ENCODE measurements around the gene DGKQ.

DGKQ gene

DNA sequence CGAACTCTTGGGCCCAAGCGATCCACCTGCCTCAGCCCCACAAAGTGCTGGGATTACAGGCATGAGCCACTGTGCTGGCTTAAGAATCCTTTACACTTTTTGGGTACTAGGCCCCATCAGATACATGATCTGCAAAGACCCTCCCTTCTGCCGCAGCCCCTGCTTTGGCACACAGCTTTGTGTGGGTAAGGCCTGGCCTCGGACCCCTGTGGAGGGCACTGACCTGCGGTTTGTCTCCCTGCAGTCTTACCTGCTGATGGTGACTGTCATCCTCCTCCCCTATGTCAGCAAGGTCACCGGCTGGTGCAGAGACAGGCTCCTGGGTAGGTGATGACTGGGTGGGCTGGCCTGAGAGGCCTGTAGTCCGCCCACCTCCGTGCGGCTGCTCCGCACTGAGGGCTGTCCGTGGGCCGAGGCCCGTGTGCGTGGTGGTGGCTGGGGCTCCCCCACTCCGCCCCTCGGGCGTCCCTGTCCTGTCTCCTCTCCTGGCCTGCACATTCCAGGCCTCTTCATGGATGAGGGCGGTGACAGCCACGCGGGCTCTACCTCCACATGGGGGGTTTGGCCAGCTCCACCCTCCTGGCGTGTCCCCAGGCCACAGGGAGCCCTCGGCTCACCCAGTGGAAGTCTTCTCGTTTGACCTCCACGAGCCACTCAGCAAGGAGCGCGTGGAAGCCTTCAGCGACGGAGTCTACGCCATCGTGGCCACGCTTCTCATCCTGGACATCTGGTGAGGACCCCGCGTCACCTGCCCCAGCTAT is 18.0 kb downstream of the DGKQ start:
- TF ChIP-seq, protein P1, sequence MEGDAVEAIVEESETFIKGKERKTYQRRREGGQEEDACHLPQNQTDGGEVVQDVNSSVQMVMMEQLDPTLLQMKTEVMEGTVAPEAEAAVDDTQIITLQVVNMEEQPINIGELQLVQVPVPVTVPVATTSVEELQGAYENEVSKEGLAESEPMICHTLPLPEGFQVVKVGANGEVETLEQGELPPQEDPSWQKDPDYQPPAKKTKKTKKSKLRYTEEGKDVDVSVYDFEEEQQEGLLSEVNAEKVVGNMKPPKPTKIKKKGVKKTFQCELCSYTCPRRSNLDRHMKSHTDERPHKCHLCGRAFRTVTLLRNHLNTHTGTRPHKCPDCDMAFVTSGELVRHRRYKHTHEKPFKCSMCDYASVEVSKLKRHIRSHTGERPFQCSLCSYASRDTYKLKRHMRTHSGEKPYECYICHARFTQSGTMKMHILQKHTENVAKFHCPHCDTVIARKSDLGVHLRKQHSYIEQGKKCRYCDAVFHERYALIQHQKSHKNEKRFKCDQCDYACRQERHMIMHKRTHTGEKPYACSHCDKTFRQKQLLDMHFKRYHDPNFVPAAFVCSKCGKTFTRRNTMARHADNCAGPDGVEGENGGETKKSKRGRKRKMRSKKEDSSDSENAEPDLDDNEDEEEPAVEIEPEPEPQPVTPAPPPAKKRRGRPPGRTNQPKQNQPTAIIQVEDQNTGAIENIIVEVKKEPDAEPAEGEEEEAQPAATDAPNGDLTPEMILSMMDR (conservative IDR thresholded peaks at IDR 0.05; ENCODE audit: low read depth, low read length) = no peak
- H3K4me3 ChIP-seq (ENCODE audit: low read depth, low read length) = no peak overlapping the region
- no peak for DNase-seq (ENCODE audit: low read depth)

DNA sequence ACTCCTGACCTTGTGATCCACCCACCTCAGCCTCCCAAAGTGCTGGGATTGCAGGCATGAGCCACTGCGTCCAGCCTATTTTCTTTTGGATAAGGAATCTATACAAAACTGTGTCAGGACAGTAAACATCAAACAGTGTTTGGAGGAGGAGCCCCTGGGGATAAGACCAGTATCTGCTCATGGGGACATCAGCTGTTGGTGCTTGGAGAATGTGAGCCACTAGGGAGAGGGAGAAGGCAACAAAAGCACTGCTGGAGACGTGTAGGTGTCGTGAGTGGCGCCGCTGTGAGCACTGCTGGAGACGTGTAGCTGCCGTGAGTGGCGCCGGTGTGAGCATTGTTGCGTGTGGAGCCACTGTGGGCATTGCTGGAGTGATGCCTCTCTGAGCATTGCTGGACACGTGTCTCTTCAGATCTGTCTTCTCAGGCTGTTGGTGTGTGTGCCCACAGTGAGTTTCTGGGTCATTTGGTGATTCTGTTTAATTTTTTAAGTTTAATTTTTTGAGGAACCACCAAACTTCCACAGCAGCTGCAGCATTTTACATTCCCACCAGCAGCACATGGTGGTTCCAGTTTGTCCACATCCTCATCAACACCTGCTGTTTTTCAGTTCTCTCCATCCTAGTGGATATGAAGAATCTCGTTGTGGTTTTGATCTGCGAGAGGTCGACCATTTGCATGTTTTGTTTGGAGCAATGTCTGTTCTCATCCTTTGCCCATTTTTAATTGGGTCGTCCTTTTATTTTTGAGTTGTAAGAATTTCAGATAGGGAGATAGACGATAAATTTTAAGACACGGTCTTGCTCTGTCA is 19.0 kb downstream of the DGKQ start:
- no peak for DNase-seq (ENCODE audit: low read depth)
- no peak overlapping the region for H3K4me3 ChIP-seq (ENCODE audit: low read depth, low read length)
- TF ChIP-seq, protein P1 (conservative IDR thresholded peaks at IDR 0.05; ENCODE audit: low read depth, low read length) = no peak

DNA sequence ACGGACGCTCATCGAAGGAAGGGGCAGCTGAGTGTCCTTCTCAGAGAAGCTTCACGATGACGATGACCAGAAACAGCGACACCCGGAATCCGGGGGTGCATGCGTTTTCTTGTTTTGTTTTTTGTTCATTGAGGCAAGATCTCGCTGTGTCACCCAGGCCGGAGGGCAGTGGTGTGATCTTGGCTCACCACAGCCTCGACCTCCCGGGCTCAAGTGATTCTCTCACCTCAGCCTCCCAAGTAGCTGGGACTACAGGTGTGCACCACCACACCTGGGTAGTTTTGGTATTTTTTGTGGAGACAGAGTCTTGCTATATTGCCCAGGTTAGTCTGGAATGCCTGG is 19.8 kb downstream of the DGKQ start:
- TF ChIP-seq, protein P1 (conservative IDR thresholded peaks at IDR 0.05; ENCODE audit: low read depth, low read length) = no peak
- H3K4me3 ChIP-seq (ENCODE audit: low read depth, low read length) = no peak overlapping the region
- no peak for DNase-seq (ENCODE audit: low read depth)

DNA sequence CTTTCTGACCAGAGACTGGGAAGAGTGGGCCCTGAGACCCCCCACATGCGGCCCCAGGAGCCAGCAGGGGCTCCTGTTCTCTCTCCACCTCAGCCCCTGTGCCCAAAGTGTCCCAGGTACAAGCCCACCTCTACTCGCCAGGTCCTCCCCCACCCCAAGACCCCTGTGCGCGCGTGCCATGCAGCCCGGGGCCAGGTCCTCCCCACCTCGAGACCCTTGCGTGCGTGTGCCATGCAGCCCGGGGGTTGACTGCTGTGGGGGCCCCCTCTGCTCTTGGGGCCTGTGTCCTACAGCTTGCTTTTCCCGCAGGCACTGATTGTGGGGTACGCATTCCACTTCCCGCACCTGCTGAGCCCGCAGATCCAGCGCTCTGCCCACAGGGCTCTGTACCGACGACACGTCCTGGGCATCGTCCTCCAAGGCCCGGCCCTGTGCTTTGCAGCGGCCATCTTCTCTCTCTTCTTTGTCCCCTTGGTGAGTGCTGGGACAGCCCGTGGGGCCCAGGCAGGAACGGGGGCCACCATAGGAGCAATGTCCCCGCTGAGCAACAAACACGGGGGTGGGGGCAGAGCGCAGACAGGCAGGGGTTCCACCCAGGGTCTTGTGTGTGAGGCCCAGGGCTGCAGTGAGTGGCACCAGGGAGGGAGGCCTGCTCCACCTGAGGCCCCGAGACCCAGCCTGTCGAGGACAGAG is 20.3 kb downstream of the DGKQ start:
- no peak overlapping the region for H3K4me3 ChIP-seq (ENCODE audit: low read depth, low read length)
- no peak for DNase-seq (ENCODE audit: low read depth)
- TF ChIP-seq, protein P1 (conservative IDR thresholded peaks at IDR 0.05; ENCODE audit: low read depth, low read length) = no peak

DNA sequence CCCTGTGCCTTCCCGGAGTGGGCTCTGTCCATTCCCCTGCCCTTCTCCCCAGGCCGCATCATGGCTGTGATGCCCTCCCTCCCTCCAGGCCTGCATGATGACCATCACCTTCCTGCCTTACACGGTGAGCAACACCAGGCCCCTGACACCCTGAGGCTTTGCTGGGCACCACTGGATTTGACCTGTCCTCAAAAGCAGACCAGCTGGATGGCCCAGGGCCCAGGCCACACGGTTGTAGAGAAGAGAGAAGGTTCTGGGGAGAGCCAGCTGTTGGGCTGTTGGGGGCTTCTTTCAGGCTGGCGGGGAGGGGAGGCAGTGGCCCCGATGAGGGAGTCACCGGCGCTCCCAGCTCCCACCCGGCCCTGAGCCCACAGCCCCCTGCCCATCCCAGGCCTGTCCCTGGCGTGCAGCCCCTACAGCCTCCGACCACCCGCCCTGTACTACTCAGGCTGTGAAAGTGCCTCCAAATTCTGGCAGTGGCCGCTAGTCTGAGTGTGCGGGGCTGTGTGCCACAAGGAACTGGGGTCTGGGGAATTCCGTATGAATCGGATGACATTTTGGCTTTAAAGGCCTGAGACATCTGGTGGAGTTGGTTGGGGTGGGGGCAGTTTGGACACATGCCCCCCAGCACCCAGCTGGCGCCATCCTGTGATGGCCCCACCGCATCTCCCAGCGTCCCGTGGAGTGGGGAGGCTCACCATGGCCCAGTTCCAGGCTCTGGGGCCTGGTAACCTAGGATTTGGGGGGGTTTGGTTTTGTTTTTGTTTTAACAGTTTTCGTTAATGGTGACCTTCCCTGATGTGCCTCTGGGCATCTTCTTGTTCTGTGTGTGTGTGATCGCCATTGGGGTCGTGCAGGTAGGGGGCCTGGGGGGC is 21.5 kb downstream of the DGKQ start:
- TF ChIP-seq, protein P1 (conservative IDR thresholded peaks at IDR 0.05; ENCODE audit: low read depth, low read length) = no peak
- DNase-seq (ENCODE audit: low read depth) = no peak
- H3K4me3 ChIP-seq (ENCODE audit: low read depth, low read length) = no peak overlapping the region

DNA sequence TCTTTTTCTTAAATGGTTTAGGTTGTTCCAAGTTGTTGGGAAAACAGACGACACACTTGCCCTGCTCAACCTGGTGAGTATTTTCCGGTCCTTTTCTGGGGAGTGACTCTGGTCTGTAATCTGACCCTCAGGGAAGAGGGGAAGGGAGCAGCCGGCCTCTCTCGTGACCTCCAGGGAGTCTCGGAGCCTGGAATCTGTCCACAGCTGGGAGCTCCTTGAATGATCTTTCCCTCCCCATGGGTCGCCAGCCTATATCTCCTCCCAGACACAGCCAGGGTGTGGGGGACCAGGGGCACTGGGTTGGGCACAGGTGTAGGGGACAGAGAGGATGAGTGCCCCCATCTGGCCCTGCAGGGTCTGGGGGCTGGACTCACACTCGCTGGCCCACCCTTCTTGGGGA is 22.2 kb downstream of the DGKQ start:
- TF ChIP-seq, protein P1 (conservative IDR thresholded peaks at IDR 0.05; ENCODE audit: low read depth, low read length) = no peak
- no peak for DNase-seq (ENCODE audit: low read depth)
- no peak overlapping the region for H3K4me3 ChIP-seq (ENCODE audit: low read depth, low read length)
